Activated gamma-delta T cell treated with anti-CD3 and anti-CD28 coated beads, Interleukin-2, amount 50 U/mL, for 16 hours (primary cell): Measurements from ENCODE around the gene CDCA5.

Experiments
- DNase-seq: peaks from one replicate; pipeline ENCODE4 v3.0.0-alpha.2; 2020; ENCODE audit warnings: low read depth

CDCA5 gene

GRCh38 chr11:65071907-65072630, 11.8 kb downstream of the CDCA5 start:
- no peak for DNase-seq

- DNase-seq: no peak
Measured at GRCh38 chr11:65069217-65069616, 14.6 kb downstream of the CDCA5 start.

GRCh38 chr11:65067446-65067845, 16.4 kb downstream of the CDCA5 start:
- no peak for DNase-seq

GRCh38 chr11:65066805-65067291, 17.0 kb downstream of the CDCA5 start:
- DNase-seq: no peak

- no peak for DNase-seq
Measured at GRCh38 chr11:65066315-65066714, 17.5 kb downstream of the CDCA5 start.

- no peak for DNase-seq
Measured at GRCh38 chr11:65065851-65066250, 18.0 kb downstream of the CDCA5 start.

- DNase-seq: no peak
Measured at GRCh38 chr11:65064847-65065240, 19.0 kb downstream of the CDCA5 start.

- DNase-seq: no peak
Measured at GRCh38 chr11:65063532-65063931, 20.3 kb downstream of the CDCA5 start.

- no peak for DNase-seq
Measured at GRCh38 chr11:65060913-65061408, 22.9 kb downstream of the CDCA5 start.

GRCh38 chr11:65059959-65060824, 23.6 kb downstream of the CDCA5 start:
- no peak for DNase-seq

- DNase-seq: no peak
Measured at GRCh38 chr11:65059523-65059922, 24.3 kb downstream of the CDCA5 start.

GRCh38 chr11:65058419-65059054, 25.3 kb downstream of the CDCA5 start, which contains the start of gene NAALADL1:
TSS of gene NAALADL1 (minus strand) at chr11:65058553. CDS start at chr11:65058521, 32 bp downstream.
- no peak for DNase-seq

GRCh38 chr11:65058012-65058411, 25.8 kb downstream of the CDCA5 start:
- DNase-seq: no peak

- no peak for DNase-seq
Measured at GRCh38 chr11:65057526-65057925, 26.3 kb downstream of the CDCA5 start.

- DNase-seq: no peak
Measured at GRCh38 chr11:65056999-65057398, 26.8 kb downstream of the CDCA5 start.

GRCh38 chr11:65055538-65055937, 28.3 kb downstream of the CDCA5 start:
- DNase-seq: no peak

GRCh38 chr11:65053827-65054508, 29.9 kb downstream of the CDCA5 start:
- DNase-seq: no peak

- DNase-seq: no peak
Measured at GRCh38 chr11:65051398-65051858, 32.4 kb downstream of the CDCA5 start.

- peak; percentile 9 for DNase-seq
Measured at GRCh38 chr11:65047581-65048422, 36.0 kb downstream of the CDCA5 start.

GRCh38 chr11:65045728-65046127, 38.1 kb downstream of the CDCA5 start:
- no peak for DNase-seq

GRCh38 chr11:65045061-65045460, 38.8 kb downstream of the CDCA5 start:
- DNase-seq: no peak
